ENCODE measurements around the gene TSTD2.
"Not testable (repeated sequence)": the region's sequence is repeated elsewhere in the genome, so short reads cannot be mapped to it uniquely, and the experiment has no call there.

Gene TSTD2

DNA sequence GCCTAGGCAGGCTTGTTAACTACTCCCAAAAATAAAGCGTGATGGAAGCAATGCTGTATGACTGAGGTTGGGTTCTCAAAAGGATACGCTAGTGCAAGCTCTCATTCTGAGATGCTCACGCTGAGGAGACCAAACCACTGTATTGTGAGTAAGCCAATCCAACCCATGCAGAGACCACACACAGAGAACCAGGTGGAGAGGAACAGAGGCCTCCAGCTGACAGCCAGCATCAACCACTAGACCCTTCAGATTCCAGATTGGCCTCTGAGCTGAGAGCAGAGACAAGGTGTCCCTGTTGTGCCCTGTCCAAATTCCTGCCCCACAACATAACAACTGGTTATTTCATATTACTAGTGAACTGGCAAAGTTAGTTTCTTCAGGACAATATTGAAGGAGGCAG is 4.5 kb downstream of the TSTD2 start:
- Histone ChIP-seq H3K4me1 (ENCODE audit: insufficient read depth, low read length) (peaks cover 18% of the 10 kb centered on the region), H3K9me3 (ENCODE audit: insufficient read depth, low read depth, low read length) (no peaks in the 10 kb centered on the region; the same call in 1 of the 2 replicates), H3K4me3 (ENCODE audit: low read length) (no peak overlapping the region), H3K27ac (ENCODE audit: low read length) (no peak overlapping the region), H3K9ac (ENCODE audit: low read depth, low read length) (no peak overlapping the region), H3K36me3 (ENCODE audit: insufficient read depth, low read depth, low read length) (peaks cover 36% of the 10 kb centered on the region), H3K27me3 (ENCODE audit: insufficient read depth, low read length) (no peaks in the 10 kb centered on the region)

DNA sequence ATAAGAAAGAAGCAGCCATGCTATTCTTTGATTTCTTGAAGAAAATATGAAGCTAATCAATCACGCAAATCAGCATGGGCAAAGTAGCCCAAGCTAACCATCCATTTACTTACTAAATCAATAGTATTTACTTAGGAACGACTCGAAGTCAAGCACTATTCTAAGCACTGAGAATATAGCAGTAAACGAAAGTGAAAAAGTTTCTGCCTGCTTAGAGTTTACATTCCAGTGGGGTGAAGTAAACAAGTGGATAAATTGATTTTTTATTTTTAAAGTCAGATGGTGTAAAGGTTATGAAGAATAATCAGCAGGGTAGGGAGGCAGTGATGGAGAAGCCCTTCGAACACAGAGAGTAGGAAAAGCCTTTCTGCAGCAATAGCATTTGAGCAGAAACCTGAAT is 5.5 kb downstream of the TSTD2 start:
- H3K4me1 ChIP-seq (ENCODE audit: insufficient read depth, low read length), result peaks cover 18% of the 10 kb centered on the region
- no peak overlapping the region for H3K9ac ChIP-seq (ENCODE audit: low read depth, low read length)
- H3K36me3 ChIP-seq (ENCODE audit: insufficient read depth, low read depth, low read length), result peaks cover 46% of the 10 kb centered on the region
- no peaks in the 10 kb centered on the region for H3K27me3 ChIP-seq (ENCODE audit: insufficient read depth, low read length)
- no peak overlapping the region for H3K4me3 ChIP-seq (ENCODE audit: low read length)
- H3K27ac ChIP-seq (ENCODE audit: low read length), result no peak overlapping the region
- H3K9me3 ChIP-seq (ENCODE audit: insufficient read depth, low read depth, low read length), result peaks cover 7% of the 10 kb centered on the region

DNA sequence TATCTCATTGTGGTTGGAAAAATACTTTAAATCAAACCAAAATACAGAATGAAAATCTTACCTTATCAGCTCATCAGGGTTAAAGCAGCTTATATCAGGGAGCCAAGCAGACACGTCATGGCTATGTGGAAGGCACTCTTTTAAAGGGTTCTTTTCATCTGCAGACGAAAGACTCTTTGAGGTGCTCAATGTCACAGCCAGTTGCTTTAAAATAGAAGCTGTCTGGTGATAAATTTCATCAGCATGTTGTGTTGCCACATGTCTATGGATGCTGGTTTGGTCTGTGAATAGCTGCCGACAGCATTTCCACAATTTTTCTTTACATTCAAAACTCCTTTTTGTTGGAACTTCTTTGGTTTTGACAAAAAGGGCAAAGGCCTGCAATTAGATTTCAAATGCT is 7.5 kb downstream of the TSTD2 start:
- H3K4me3 ChIP-seq (ENCODE audit: low read length), result no peak overlapping the region
- no peak overlapping the region for H3K27ac ChIP-seq (ENCODE audit: low read length)
- H3K9me3 ChIP-seq (ENCODE audit: insufficient read depth, low read depth, low read length), result peaks cover 17% of the 10 kb centered on the region
- H3K27me3 ChIP-seq (ENCODE audit: insufficient read depth, low read length), result no peaks in the 10 kb centered on the region
- peaks cover 11% of the 10 kb centered on the region for H3K4me1 ChIP-seq (ENCODE audit: insufficient read depth, low read length)
- peaks cover 65% of the 10 kb centered on the region for H3K36me3 ChIP-seq (ENCODE audit: insufficient read depth, low read depth, low read length)
- H3K9ac ChIP-seq (ENCODE audit: low read depth, low read length), result no peak overlapping the region

DNA sequence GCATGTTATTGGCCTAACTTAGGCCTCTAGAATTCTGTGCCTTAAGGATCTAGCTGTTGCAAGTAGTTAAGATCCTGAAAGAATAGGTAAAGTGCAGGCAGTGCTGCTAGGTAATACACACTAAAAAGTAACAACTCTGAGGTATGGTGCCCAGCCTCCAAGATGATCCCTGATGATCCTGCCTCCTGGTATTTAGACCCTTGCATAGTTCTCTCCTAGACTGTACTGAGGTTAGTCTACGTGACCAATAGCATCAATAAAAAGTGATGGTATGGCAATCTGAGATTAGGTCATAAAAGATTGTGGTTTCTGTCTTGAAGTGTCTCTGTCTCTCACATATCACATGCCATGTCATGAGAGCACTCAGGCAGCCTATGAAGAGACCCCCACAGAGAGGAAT is 9.2 kb downstream of the TSTD2 start:
- Histone ChIP-seq H3K27me3 (ENCODE audit: insufficient read depth, low read length) (no peaks in the 10 kb centered on the region), H3K9me3 (ENCODE audit: insufficient read depth, low read depth, low read length) (peaks cover 17% of the 10 kb centered on the region), H3K9ac (ENCODE audit: low read depth, low read length) (no peak overlapping the region), H3K27ac (ENCODE audit: low read length) (no peak overlapping the region), H3K36me3 (ENCODE audit: insufficient read depth, low read depth, low read length) (peaks cover 76% of the 10 kb centered on the region), H3K4me3 (ENCODE audit: low read length) (no peak overlapping the region), H3K4me1 (ENCODE audit: insufficient read depth, low read length) (peaks cover 4% of the 10 kb centered on the region)

DNA sequence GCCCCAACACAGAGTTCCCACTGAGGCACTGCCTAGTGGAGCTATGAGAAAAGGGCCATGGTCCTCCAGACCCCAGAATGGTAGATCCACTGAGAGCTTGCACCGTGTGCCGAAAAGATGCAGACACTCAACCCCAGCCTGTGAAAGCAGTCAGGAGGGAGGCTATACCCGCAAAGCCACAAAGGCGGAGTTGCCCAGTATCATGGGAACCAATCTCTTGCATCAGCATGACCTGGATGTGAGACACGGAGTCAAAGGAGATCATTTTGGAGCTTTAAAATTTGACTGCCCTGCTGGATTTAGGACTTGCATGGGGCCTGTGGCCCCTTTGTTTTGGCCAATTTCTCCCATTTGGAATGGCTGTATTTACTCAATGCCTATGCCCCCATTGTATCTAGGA is 10.7 kb downstream of the TSTD2 start:
- not testable (repeated sequence) for H3K27me3 ChIP-seq (ENCODE audit: insufficient read depth, low read length); H3K9ac ChIP-seq (ENCODE audit: low read depth, low read length); H3K27ac ChIP-seq (ENCODE audit: low read length); H3K4me3 ChIP-seq (ENCODE audit: low read length); H3K4me1 ChIP-seq (ENCODE audit: insufficient read depth, low read length)
- Histone ChIP-seq H3K36me3 (ENCODE audit: insufficient read depth, low read depth, low read length) (peaks cover 91% of the 10 kb centered on the region), H3K9me3 (ENCODE audit: insufficient read depth, low read depth, low read length) (peaks cover 17% of the 10 kb centered on the region)

DNA sequence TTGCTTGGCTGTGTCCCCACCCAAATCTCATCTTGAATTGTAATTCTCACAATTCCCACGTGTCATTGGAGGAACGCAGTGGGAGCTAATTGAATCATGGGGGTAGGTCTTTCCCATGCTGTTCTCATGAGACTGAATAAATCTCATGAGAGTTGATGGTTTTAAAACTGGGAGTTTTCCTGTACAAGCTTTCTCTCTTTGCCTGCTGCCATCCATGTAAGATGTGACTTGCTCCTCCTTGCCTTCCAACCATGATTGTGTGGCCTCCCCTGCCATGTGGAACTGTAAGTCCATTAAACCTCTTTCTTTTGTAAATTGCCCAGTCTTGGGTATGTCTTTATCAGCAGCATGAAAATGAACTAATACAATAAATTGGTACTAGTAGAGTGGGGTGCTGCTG is 13.1 kb downstream of the TSTD2 start:
- Histone ChIP-seq H3K36me3 (ENCODE audit: insufficient read depth, low read depth, low read length) (peaks cover 79% of the 10 kb centered on the region), H3K9me3 (ENCODE audit: insufficient read depth, low read depth, low read length) (peaks cover 17% of the 10 kb centered on the region)
- not testable (repeated sequence) for H3K4me3 ChIP-seq (ENCODE audit: low read length); H3K4me1 ChIP-seq (ENCODE audit: insufficient read depth, low read length); H3K27me3 ChIP-seq (ENCODE audit: insufficient read depth, low read length); H3K9ac ChIP-seq (ENCODE audit: low read depth, low read length); H3K27ac ChIP-seq (ENCODE audit: low read length)

DNA sequence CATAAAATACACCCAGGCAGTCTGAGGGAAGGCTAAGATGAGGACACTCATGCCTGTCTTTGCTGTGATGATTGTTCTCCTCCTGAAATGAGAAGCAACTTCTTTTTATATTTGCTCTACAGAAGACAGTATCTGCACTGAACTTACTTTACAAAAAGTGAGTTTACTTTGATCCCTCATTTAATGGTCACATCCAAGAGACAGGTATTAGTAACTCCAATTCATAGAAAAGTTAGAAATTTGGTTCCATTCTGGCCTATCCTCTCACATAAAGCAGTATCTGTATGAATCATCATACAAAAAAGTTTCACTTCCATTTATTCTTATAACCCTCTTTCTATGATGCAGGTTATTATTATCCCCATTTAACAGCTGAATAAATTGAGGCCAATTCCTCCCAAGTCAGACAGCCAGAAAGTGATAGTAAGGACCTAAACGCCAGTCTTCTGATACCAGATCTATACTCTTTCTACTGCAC is 15.2 kb downstream of the TSTD2 start:
- H3K4me1 ChIP-seq (ENCODE audit: insufficient read depth, low read length), result no peaks in the 10 kb centered on the region
- no peaks in the 10 kb centered on the region for H3K27me3 ChIP-seq (ENCODE audit: insufficient read depth, low read length)
- no peak overlapping the region for H3K9ac ChIP-seq (ENCODE audit: low read depth, low read length)
- no peak overlapping the region for H3K27ac ChIP-seq (ENCODE audit: low read length)
- H3K36me3 ChIP-seq (ENCODE audit: insufficient read depth, low read depth, low read length), result peaks cover 77% of the 10 kb centered on the region
- H3K4me3 ChIP-seq (ENCODE audit: low read length), result no peak overlapping the region
- peaks cover 13% of the 10 kb centered on the region for H3K9me3 ChIP-seq (ENCODE audit: insufficient read depth, low read depth, low read length)

DNA sequence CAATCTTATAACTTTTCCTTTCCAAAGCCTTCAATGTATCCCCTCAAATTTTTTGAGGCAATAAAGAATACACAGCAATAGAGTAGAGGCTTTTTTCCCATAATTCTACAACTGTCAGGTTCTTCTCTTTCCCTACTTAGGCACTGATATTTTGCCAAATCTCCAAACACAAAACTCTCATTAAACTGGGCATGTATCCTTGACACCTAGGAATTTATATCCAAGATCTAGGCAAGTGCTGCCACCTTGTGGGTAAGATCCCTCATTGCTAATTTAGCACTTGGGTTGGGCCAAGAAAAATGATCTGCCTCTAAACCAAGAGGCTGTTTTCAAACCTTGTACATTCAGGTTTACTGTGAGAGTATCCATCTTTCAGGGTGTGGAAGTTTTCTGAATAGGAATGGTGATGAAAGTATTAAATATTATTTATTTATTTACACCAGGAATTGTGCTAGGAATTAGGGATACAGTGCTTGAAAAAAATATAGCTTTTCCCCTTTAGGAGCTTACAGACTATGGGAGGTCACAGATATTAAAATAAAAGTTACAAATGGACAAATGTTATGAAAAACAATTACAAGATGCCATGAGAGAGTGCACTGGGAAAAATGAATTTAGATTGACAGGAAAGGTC is 17.6 kb downstream of the TSTD2 start:
- Histone ChIP-seq H3K4me3 (ENCODE audit: low read length) (no peak overlapping the region), H3K9me3 (ENCODE audit: insufficient read depth, low read depth, low read length) (no peaks in the 10 kb centered on the region), H3K4me1 (ENCODE audit: insufficient read depth, low read length) (no peaks in the 10 kb centered on the region), H3K36me3 (ENCODE audit: insufficient read depth, low read depth, low read length) (peaks cover 75% of the 10 kb centered on the region), H3K9ac (ENCODE audit: low read depth, low read length) (no peak overlapping the region), H3K27ac (ENCODE audit: low read length) (no peak overlapping the region), H3K27me3 (ENCODE audit: insufficient read depth, low read length) (no peaks in the 10 kb centered on the region)

DNA sequence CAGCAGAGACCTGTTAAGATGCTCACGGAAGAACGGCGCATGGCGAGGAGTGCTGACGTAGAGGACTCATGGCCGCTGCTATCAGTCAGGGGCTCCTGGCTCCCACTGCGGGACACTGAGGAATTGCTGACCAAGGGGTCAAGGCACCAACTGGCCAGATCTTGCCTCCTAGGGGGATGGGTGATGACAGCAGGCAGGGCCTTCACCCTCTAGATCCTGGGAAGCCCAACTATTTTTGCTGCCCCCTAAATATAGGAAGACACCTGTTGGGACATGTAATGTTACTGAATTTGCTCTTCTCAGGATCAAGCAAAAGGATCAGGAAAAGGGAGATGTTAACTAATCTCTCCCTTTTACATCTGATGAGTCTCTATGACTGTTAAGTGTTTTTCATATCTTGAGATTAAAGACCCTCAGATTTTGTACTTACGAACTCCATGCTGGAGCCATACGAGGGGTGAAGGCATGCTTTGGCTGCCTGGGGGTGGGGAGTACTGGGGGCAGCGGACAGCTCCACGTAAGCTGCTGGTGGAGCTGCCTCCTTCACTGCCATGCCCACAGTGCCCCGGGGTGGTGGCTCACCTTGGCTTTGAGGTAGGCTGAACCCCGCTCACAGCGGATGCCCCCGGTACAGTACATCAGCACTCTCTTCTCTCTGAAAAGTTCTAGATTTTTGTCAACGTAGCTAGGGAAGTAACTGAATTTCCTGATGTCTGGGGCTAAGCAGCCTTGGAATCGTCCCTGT is 28.1 kb downstream of the TSTD2 start:
- no peak overlapping the region for H3K27ac ChIP-seq (ENCODE audit: low read length)
- no peak overlapping the region for H3K4me3 ChIP-seq (ENCODE audit: low read length)
- H3K36me3 ChIP-seq (ENCODE audit: insufficient read depth, low read depth, low read length), result peaks cover 72% of the 10 kb centered on the region
- no peaks in the 10 kb centered on the region for H3K9me3 ChIP-seq (ENCODE audit: insufficient read depth, low read depth, low read length)
- no peaks in the 10 kb centered on the region for H3K27me3 ChIP-seq (ENCODE audit: insufficient read depth, low read length)
- no peaks in the 10 kb centered on the region for H3K4me1 ChIP-seq (ENCODE audit: insufficient read depth, low read length)
- H3K9ac ChIP-seq (ENCODE audit: low read depth, low read length), result no peak overlapping the region

DNA sequence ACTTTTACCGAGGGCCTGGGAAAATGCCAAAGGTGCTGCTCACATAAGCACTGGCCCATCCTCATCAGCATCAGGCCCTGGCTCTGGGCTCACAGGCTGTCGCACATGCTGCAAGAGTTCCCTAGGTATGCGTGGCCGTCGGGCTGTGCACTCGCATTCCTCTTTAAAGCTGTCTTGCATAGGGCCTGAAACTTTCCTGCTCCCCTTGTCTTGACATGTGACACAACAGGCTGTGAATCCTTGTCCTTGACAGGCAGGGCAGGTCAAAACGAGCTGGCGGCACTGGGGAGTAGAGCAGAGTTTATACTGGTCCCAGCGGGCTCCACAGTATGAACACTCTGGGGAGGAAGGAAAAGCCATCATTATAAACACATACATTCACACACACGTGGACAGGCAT is 30.7 kb downstream of the TSTD2 start:
- H3K4me1 ChIP-seq (ENCODE audit: insufficient read depth, low read length), result no peaks in the 10 kb centered on the region
- H3K9me3 ChIP-seq (ENCODE audit: insufficient read depth, low read depth, low read length), result no peaks in the 10 kb centered on the region
- H3K27me3 ChIP-seq (ENCODE audit: insufficient read depth, low read length), result no peaks in the 10 kb centered on the region
- peaks cover 72% of the 10 kb centered on the region for H3K36me3 ChIP-seq (ENCODE audit: insufficient read depth, low read depth, low read length)
- no peak overlapping the region for H3K9ac ChIP-seq (ENCODE audit: low read depth, low read length)
- no peak overlapping the region for H3K27ac ChIP-seq (ENCODE audit: low read length)
- no peak overlapping the region for H3K4me3 ChIP-seq (ENCODE audit: low read length)

DNA sequence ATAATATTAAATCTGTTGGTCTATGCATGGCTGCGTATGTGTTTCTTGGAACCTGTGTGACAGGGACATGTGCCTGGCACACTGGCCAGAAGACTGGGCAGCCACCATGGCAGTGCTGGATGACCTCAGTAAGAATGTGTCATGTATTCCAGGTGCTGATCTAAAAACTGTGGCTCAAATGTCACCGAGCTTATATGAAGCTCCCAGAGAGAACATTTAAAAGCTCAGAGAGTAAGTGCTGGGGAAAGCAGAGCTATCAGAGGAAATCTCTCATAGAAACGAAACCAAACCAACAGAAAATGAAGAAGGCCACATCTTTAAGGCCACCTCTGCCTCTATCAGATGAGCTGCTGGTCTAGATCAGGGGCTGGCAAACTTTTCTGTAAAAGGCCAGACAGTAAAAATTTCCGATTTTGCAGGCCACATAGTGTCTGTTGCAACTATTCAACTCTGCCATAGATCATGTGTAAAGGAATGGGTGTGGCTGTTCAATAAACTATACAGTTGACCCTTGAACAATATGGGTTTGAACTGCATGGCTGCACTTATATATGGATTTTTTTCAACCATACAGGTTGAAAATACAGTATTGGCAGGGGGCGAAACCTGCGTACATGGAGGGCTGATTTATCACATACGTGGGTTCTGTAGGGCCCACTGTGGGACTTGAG is 31.8 kb downstream of the TSTD2 start:
- Histone ChIP-seq H3K4me3 (ENCODE audit: low read length) (no peak overlapping the region), H3K9ac (ENCODE audit: low read depth, low read length) (no peak overlapping the region), H3K27me3 (ENCODE audit: insufficient read depth, low read length) (no peaks in the 10 kb centered on the region), H3K27ac (ENCODE audit: low read length) (no peak overlapping the region), H3K4me1 (ENCODE audit: insufficient read depth, low read length) (no peaks in the 10 kb centered on the region), H3K36me3 (ENCODE audit: insufficient read depth, low read depth, low read length) (peaks cover 69% of the 10 kb centered on the region), H3K9me3 (ENCODE audit: insufficient read depth, low read depth, low read length) (no peaks in the 10 kb centered on the region)
